KMS-11 (cell line): ENCODE data around the gene PRDM8.
"Not testable (repeated sequence)": the region's sequence is repeated elsewhere in the genome, so short reads cannot be mapped to it uniquely, and the experiment has no call there.

ENCODE experiments used
- H2AFZ ChIP-seq: fragments of 200-600 bp; sonication (generic); 2 replicates; pipeline ENCODE4 v1.6.1; 2016; ENCODE audit warnings: antibody characterized with exemption, mixed run types, low read depth
- H3K27ac ChIP-seq: fragments of 200-600 bp; sonication (generic); 2 replicates; pipeline ENCODE4 v1.6.1; 2016; ENCODE audit warnings: mild to moderate bottlenecking, mixed run types
- H3K27me3 ChIP-seq: fragments of 200-600 bp; sonication (generic); 2 replicates; pipeline ENCODE4 v1.6.1; 2017; ENCODE audit warnings: mild to moderate bottlenecking, low read depth, mixed run types, moderate library complexity; ENCODE audit not compliant: insufficient read depth
- H3K36me3 ChIP-seq: fragments of 200-600 bp; sonication (generic); 2 replicates; pipeline ENCODE4 v1.6.1; 2017; ENCODE audit warnings: mild to moderate bottlenecking, mixed run types; ENCODE audit not compliant: insufficient read depth
- H3K4me1 ChIP-seq: fragments of 200-600 bp; sonication (generic); 2 replicates; pipeline ENCODE4 v1.6.1; 2016; ENCODE audit warnings: mild to moderate bottlenecking, low read depth, mixed run types; ENCODE audit not compliant: poor library complexity, severe bottlenecking
- H3K4me2 ChIP-seq: fragments of 200-600 bp; sonication (generic); 2 replicates; pipeline ENCODE4 v1.7.0; 2016; ENCODE audit warnings: mild to moderate bottlenecking, mixed run types
- H3K4me3 ChIP-seq: fragments of 200-600 bp; sonication (generic); IDR thresholded peaks from 2 replicates; pipeline ENCODE4 v1.6.1; 2017; ENCODE audit warnings: low read depth, low read length, mixed read lengths; ENCODE audit not compliant: insufficient read depth
- H3K79me2 ChIP-seq: fragments of 200-600 bp; sonication (generic); 2 replicates; pipeline ENCODE4 v1.6.1; 2016; ENCODE audit warnings: low read depth, mixed run types; ENCODE audit not compliant: insufficient read depth
- H3K9ac ChIP-seq: fragments of 200-600 bp; sonication (generic); 2 replicates; pipeline ENCODE4 v1.6.1; 2016; ENCODE audit warnings: mild to moderate bottlenecking, mixed run types
- H4K20me1 ChIP-seq: fragments of 200-600 bp; sonication (generic); 2 replicates; pipeline ENCODE4 v1.6.1; 2016; ENCODE audit warnings: mild to moderate bottlenecking, mixed run types; ENCODE audit not compliant: insufficient read depth
- CTCF ChIP-seq: fragments of 200-600 bp; sonication (generic); conservative IDR thresholded peaks from 2 replicates; pipeline ENCODE4 v1.6.1; 2017; ENCODE audit warnings: low read depth, mild to moderate bottlenecking, antibody characterized with exemption, low read length, moderate library complexity, mixed read lengths

Gene PRDM8

GRCh38 chr4:80240976-80241375, 43.7 kb downstream of the PRDM8 start:
- Histone ChIP-seq H3K4me3 (no peak overlapping the region), H4K20me1 (no peaks in the 10 kb centered on the region), H3K9ac (no peak overlapping the region), H3K27me3 (no peaks in the 10 kb centered on the region), H3K4me1 (no peaks in the 10 kb centered on the region), H3K79me2 (no peaks in the 10 kb centered on the region), H2AFZ (no peak overlapping the region), H3K36me3 (no peaks in the 10 kb centered on the region), H3K4me2 (no peak overlapping the region), H3K27ac (no peak overlapping the region)
- no peak for TF ChIP-seq CTCF

DNA sequence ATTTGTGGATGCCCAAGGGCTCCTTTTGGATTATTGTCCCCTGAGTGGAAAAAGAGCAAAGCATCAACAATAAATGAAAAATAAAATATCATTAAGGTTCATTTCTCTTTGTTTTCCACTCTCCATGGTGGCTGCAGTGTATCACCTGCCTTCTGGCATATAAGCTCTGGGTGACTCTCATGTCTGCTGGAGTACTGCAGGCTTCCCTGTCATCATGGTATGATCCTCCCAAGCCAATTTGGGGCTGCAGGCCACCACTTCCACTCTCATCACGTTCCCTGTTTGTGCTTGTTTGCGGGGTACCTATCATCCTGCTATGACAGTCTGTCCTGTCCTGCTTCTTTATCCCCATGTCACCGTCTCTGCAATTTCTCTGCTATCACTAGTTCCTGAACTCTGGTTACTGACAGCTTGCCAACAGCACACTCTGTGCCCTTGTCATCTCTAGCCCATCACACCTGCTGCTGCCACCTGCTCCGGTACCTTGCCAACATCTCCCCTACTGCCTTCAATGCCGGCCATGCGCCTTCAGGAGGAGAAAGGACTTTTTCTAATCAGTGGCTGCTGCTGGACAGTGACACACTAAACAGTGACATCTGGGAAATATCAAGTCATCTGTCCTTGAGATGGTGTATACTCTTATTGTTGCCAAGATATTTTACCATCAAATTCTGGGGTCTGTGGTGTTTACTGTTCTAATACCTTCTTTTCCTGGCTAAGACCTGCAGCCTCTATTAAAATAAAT, 46.1 kb downstream of the PRDM8 start:
- Histone ChIP-seq H3K4me1 (no peaks in the 10 kb centered on the region), H4K20me1 (no peaks in the 10 kb centered on the region), H3K27me3 (no peaks in the 10 kb centered on the region), H3K4me3 (no peak overlapping the region), H3K27ac (no peak overlapping the region), H3K79me2 (no peaks in the 10 kb centered on the region), H3K4me2 (no peak overlapping the region), H2AFZ (no peak overlapping the region), H3K9ac (no peak overlapping the region), H3K36me3 (no peaks in the 10 kb centered on the region)
- no peak for TF ChIP-seq CTCF

GRCh38 chr4:80247484-80247883, 50.2 kb downstream of the PRDM8 start:
- H2AFZ ChIP-seq, H3K9ac ChIP-seq, H3K4me3 ChIP-seq, H3K4me1 ChIP-seq, H3K27me3 ChIP-seq, H3K4me2 ChIP-seq, H3K79me2 ChIP-seq, H4K20me1 ChIP-seq, H3K36me3 ChIP-seq, H3K27ac ChIP-seq: not testable (repeated sequence)

DNA sequence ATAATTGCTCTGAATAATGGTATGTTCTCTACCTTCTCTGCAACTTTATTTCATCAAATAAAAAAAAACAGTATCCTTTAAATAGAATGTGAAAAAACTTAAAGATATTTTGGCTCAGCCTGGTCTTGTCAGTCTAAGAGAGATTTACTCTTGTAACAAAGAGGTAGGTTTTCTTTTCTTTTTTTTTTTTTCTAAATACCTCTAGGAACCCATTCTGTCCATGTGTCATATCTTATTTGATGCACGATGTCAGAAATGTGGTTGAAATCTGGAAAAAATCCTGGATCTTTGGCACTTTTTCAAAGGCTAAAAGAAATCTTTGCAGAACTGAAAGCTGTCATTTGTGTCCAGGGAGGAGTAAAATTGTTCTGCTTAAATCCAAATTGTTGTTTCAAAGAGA, 51.8 kb downstream of the PRDM8 start:
- no peak overlapping the region for H2AFZ ChIP-seq
- H4K20me1 ChIP-seq: no peaks in the 10 kb centered on the region
- no peaks in the 10 kb centered on the region for H3K27me3 ChIP-seq
- no peaks in the 10 kb centered on the region for H3K79me2 ChIP-seq
- no peak overlapping the region for H3K4me3 ChIP-seq
- H3K9ac ChIP-seq: no peak overlapping the region
- TF ChIP-seq CTCF: no peak
- H3K4me2 ChIP-seq: no peak overlapping the region
- H3K4me1 ChIP-seq: no peaks in the 10 kb centered on the region
- H3K36me3 ChIP-seq: no peaks in the 10 kb centered on the region
- no peak overlapping the region for H3K27ac ChIP-seq

DNA sequence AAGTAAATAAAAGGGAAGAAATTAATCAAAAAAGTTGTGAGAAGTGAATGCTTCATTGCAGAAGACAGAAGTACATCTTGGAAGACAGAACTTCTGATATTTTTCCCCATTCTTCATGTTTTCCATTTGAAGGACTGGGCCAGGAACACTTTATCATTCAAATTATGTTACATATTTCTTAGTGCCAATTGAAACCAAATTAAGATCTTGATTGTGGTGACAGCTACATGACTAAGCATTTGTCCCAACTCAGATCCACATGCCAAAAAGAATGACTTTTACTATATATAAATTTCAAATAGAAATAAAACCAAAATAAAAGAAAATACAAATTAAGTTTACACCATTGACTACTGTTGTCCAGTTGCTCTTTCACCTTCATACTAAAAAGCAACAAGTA, 55.1 kb downstream of the PRDM8 start:
- no peak for TF ChIP-seq CTCF
- no peaks in the 10 kb centered on the region for H3K4me1 ChIP-seq
- H3K9ac ChIP-seq: no peak overlapping the region
- H3K27ac ChIP-seq: no peak overlapping the region
- H3K36me3 ChIP-seq: no peaks in the 10 kb centered on the region
- H3K4me2 ChIP-seq: no peak overlapping the region
- no peaks in the 10 kb centered on the region for H3K79me2 ChIP-seq
- H4K20me1 ChIP-seq: no peaks in the 10 kb centered on the region
- H2AFZ ChIP-seq: no peak overlapping the region
- H3K4me3 ChIP-seq: no peak overlapping the region
- H3K27me3 ChIP-seq: no peaks in the 10 kb centered on the region
